Hepatocyte (in vitro differentiated cells): ENCODE measurements around the gene PAM. TPM values are rescaled to one million over a fixed set of nuclear protein-coding genes. Genes with fewer than 3 reads are reported as not detected.

ENCODE experiments used
- DNase-seq: peaks from one replicate; pipeline ENCODE4 v3.0.0-alpha.2; 2016; ENCODE audit warnings: low spot score
- H2AFZ ChIP-seq: fragments of 200-600 bp; sonication (generic); 2 replicates; pipeline ENCODE4 v1.6.0; 2016; ENCODE audit warnings: antibody characterized with exemption, mild to moderate bottlenecking
- H3K27ac ChIP-seq: fragments of 200-600 bp; sonication (generic); 2 replicates; pipeline ENCODE4 v1.5.1; 2016; ENCODE audit warnings: mild to moderate bottlenecking
- H3K27me3 ChIP-seq: fragments of 200-600 bp; sonication (generic); 2 replicates; pipeline ENCODE4 v1.6.1; 2016
- H3K36me3 ChIP-seq: fragments of 200-600 bp; sonication (generic); replicated peaks from 2 replicates; pipeline ENCODE4 v1.5.1; 2016; ENCODE audit warnings: low read depth; ENCODE audit not compliant: insufficient read depth
- H3K4me1 ChIP-seq: fragments of 200-600 bp; sonication (generic); 2 replicates; pipeline ENCODE4 v1.5.1; 2016; ENCODE audit warnings: mild to moderate bottlenecking, moderate library complexity; ENCODE audit not compliant: insufficient read depth
- H3K4me2 ChIP-seq: fragments of 200-600 bp; sonication (generic); 2 replicates; pipeline ENCODE4 v1.6.0; 2016
- H3K4me3 ChIP-seq: fragments of 200-600 bp; sonication (generic); 2 replicates; pipeline ENCODE4 v1.5.1; 2016; ENCODE audit warnings: mild to moderate bottlenecking
- H3K79me2 ChIP-seq: fragments of 200-600 bp; sonication (generic); 2 replicates; pipeline ENCODE4 v1.6.0; 2017; ENCODE audit warnings: mild to moderate bottlenecking
- H3K9me2 ChIP-seq: fragments of 200-600 bp; sonication (generic); replicated peaks from 2 replicates; pipeline ENCODE4 v1.6.0; 2017; ENCODE audit warnings: mild to moderate bottlenecking; ENCODE audit not compliant: insufficient read depth
- H3K9me3 ChIP-seq: fragments of 200-600 bp; sonication (generic); 2 replicates; pipeline ENCODE4 v1.5.1; 2016; ENCODE audit warnings: low read depth, mild to moderate bottlenecking
- H4K20me1 ChIP-seq: fragments of 200-600 bp; sonication (generic); 2 replicates; pipeline ENCODE4 v1.6.0; 2016; ENCODE audit warnings: mild to moderate bottlenecking; ENCODE audit not compliant: insufficient read depth, poor library complexity, severe bottlenecking
- EZH2 ChIP-seq: fragments of 200-600 bp; sonication (generic); IDR thresholded peaks from 2 replicates; pipeline ENCODE4 v1.6.1; 2016; ENCODE audit warnings: antibody characterized with exemption, mild to moderate bottlenecking, borderline replicate concordance
- EZH2phosphoT487 ChIP-seq: fragments of 200-600 bp; sonication (generic); IDR thresholded peaks from one replicate; pipeline ENCODE4 v1.6.1; 2018; ENCODE audit warnings: antibody characterized with exemption, mild to moderate bottlenecking, low read depth, moderate library complexity; ENCODE audit not compliant: unreplicated experiment, severe bottlenecking
- WGBS: methylation state at CpG from one replicate; pipeline ENCODE4 v1.1.6; 2016; ENCODE audit warnings: low lambda C conversion rate; ENCODE audit errors: missing lambda C conversion rate; 5-methylcytosine and 5-hydroxymethylcytosine counted together
- polyA plus RNA-seq: library from polyadenylated mRNA; unstranded; fragments of >200 nt; fragmentation: Nextera tagmentation; extraction: Ambion mirVana; gene quantifications from 2 replicates; pipeline ENCODE4 v1.2.1, GENCODE V29; 2016
- total RNA-seq: library from RNA; depleted of rRNA; stranded (reverse); fragments of >200 nt; gene quantifications from 2 replicates; pipeline ENCODE4 v1.2.3, GENCODE V29; 2014
- TF ChIP-seq, protein P1 (sequence below): fragments of 200-600 bp; sonication (generic); IDR thresholded peaks from 2 replicates; pipeline ENCODE4 v1.5.1; 2016; ENCODE audit warnings: antibody characterized with exemption, mild to moderate bottlenecking; ENCODE audit not compliant: poor library complexity

The PAM gene
- total and polyA plus RNA-seq, 2 experiments from 2014 or later, result 118 to 158 TPM

DNA sequence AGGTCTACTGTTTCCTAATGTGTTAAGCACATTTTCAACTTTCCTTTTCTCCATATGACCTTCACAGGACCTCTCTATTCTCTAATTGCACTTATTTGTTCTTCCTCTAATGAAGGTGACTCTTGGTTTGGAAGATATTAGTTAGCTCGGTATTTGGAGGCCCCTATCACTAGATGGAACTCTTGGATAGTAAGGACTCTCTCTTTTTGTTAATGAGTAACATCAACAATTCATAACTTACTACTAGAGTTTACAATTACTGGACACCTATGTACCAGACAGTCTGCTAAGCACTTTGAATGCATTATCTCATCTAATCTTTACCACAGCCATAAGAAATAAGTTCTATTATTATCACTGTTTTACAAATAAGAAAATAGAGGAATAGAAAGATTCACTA lies 23.4 kb upstream of the PAM start:
- H3K4me2 ChIP-seq, result no peak overlapping the region
- H2AFZ ChIP-seq, result no peak overlapping the region
- no peak for DNase-seq
- H3K4me1 ChIP-seq, result no peaks in the 10 kb centered on the region
- H3K36me3 ChIP-seq, result no peaks in the 10 kb centered on the region
- no peaks in the 10 kb centered on the region for H4K20me1 ChIP-seq
- TF ChIP-seq, protein P1, sequence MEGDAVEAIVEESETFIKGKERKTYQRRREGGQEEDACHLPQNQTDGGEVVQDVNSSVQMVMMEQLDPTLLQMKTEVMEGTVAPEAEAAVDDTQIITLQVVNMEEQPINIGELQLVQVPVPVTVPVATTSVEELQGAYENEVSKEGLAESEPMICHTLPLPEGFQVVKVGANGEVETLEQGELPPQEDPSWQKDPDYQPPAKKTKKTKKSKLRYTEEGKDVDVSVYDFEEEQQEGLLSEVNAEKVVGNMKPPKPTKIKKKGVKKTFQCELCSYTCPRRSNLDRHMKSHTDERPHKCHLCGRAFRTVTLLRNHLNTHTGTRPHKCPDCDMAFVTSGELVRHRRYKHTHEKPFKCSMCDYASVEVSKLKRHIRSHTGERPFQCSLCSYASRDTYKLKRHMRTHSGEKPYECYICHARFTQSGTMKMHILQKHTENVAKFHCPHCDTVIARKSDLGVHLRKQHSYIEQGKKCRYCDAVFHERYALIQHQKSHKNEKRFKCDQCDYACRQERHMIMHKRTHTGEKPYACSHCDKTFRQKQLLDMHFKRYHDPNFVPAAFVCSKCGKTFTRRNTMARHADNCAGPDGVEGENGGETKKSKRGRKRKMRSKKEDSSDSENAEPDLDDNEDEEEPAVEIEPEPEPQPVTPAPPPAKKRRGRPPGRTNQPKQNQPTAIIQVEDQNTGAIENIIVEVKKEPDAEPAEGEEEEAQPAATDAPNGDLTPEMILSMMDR, result no peak
- TF ChIP-seq EZH2phosphoT487 (no peak), EZH2 (no peak)
- H3K79me2 ChIP-seq, result no peaks in the 10 kb centered on the region
- H3K4me3 ChIP-seq, result no peak overlapping the region
- H3K9me2 ChIP-seq, result no peaks in the 10 kb centered on the region
- WGBS, result 72% methylated on average over 1 of the region's 1 CpG
- H3K9me3 ChIP-seq, result no peaks in the 10 kb centered on the region
- H3K27me3 ChIP-seq, result no peaks in the 10 kb centered on the region
- no peak overlapping the region for H3K27ac ChIP-seq

DNA sequence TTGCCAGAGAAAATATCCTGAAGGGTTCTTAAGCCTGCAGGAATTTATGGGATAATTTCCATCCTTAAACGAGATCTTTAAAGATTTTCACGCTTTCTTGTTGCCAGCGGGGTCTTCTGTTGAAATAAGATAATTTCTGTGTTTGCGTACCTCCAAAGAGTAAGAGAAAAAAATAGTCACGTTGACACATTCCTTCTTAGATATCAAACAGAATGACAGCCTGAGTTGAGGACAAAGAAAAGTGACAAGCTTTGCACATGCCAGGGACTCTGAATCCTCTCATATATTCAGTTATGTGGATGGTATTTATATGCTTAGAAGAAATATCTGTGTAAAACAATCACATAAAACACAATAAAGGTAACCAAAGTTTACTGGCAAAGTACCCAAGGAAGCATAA lies 21.6 kb upstream of the PAM start:
- no peak overlapping the region for H2AFZ ChIP-seq
- H3K9me3 ChIP-seq, result no peaks in the 10 kb centered on the region
- H3K27ac ChIP-seq, result no peak overlapping the region
- no peaks in the 10 kb centered on the region for H4K20me1 ChIP-seq
- H3K79me2 ChIP-seq, result no peaks in the 10 kb centered on the region
- no peaks in the 10 kb centered on the region for H3K4me1 ChIP-seq
- H3K4me3 ChIP-seq, result no peak overlapping the region
- no peaks in the 10 kb centered on the region for H3K9me2 ChIP-seq
- H3K27me3 ChIP-seq, result no peaks in the 10 kb centered on the region
- no peak for TF ChIP-seq EZH2phosphoT487
- TF ChIP-seq EZH2, result no peak
- TF ChIP-seq, protein P1, result no peak
- no peak for DNase-seq
- no peak overlapping the region for H3K4me2 ChIP-seq
- WGBS, result 50% methylated on average over 5 of the region's 5 CpGs
- H3K36me3 ChIP-seq, result no peaks in the 10 kb centered on the region

DNA sequence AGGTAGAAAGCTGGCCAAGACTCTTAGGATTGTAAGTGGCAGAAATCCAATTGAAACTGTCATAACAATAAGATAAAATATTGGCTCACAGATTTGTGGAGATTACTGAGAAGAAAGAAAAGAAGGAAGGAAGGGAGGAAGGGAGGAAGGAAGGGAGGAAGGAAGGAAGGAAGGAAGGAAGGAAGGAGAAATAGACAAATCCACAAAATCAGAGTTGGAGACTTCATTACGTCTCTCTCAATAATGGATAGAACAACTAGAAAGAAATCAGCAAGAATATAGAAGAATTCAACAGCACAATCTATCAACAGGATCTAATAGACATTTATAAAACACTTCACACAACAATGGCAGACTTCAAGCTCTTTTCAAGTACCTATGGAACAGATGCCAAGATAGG lies 17.9 kb upstream of the PAM start:
- H3K27me3 ChIP-seq, result no peaks in the 10 kb centered on the region
- H3K4me1 ChIP-seq, result no peaks in the 10 kb centered on the region
- no peaks in the 10 kb centered on the region for H4K20me1 ChIP-seq
- TF ChIP-seq EZH2phosphoT487 (no peak), EZH2 (no peak)
- TF ChIP-seq, protein P1, result no peak
- no peak for DNase-seq
- H3K4me2 ChIP-seq, result no peak overlapping the region
- H2AFZ ChIP-seq, result no peak overlapping the region
- H3K79me2 ChIP-seq, result no peaks in the 10 kb centered on the region
- H3K27ac ChIP-seq, result no peak overlapping the region
- no peaks in the 10 kb centered on the region for H3K36me3 ChIP-seq
- H3K4me3 ChIP-seq, result no peak overlapping the region
- no peaks in the 10 kb centered on the region for H3K9me3 ChIP-seq
- H3K9me2 ChIP-seq, result no peaks in the 10 kb centered on the region
- WGBS, result 100% methylated on average over 1 of the region's 1 CpG
